Renal cortical epithelial cell (primary cell): ENCODE data around the gene ADGRL3. TPM values are rescaled to one million over a fixed set of nuclear protein-coding genes. Genes with fewer than 3 reads are reported as not detected.
"Not testable (repeated sequence)": the region's sequence is repeated elsewhere in the genome, so short reads cannot be mapped to it uniquely, and the experiment has no call there.

ENCODE experiments used
- DNase-seq: peaks from one replicate; pipeline ENCODE4 v3.0.0-alpha.2; 2011; ENCODE audit warnings: low read depth
- total RNA-seq: library from RNA; depleted of rRNA; stranded (reverse); fragments of >200 nt; gene quantifications from 2 replicates; pipeline ENCODE4 v1.2.3, GENCODE V29; 2014

The ADGRL3 gene
- total RNA-seq, 1 donor from 2014 or later: 5.3 TPM

DNA sequence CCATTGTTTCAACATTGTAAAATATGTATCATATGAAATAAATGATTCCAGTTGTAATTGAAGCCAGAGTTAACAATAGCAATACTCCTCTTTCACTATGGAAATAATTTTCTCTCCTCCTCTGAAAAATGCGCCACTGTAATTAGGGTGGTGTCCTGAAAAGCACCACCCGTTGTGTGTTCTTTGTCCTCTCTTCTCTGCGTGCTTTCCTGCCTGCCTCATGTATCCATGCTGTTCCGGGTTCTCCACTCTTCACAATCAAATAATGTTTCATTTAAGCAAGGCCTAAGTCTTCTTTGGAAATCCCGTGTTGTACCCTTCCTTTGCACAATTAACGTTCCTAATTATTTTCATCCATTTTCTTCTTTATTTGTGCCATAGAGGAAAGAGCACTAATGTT is 293.3 kb downstream of the ADGRL3 start:
- no peak for DNase-seq

DNA sequence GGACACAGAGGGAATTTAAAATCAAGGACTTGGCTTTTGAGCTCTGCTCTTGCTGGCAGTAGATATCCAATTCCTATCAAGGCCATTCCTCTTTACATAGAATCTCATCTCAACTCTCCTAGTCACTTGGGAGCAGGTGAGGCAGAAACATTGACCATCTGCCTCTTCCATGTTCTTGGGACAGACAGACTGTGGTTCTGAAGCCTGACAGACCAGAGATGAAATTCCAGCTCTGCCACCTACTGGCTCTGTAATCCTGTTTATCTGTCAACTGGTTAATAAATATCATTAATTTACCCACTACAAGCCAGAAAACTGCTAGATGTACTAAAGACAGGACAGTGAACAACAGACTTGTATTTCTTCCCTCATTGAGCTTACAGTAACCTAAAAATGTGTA is 300.8 kb downstream of the ADGRL3 start:
- peak; percentile 33 for DNase-seq

DNA sequence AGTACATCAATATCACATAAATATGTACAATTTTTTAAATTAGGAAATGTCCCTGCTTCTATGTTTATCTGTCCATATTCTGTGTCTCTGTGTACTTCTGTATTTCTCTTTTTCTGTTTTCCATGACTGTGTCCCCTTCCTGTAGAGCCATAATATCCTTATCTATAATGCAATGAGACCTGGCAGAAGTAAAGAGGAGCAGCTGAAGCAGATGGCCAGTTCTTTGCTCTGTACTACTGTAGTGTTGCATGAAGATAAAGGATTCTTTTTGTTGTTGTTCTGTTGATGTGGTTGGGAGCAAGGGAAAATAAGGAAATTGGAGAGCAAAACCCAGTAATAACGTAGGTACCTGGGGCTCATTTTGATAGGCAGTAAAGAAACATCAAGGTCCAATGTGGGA is 301.7 kb downstream of the ADGRL3 start:
- no peak for DNase-seq

DNA sequence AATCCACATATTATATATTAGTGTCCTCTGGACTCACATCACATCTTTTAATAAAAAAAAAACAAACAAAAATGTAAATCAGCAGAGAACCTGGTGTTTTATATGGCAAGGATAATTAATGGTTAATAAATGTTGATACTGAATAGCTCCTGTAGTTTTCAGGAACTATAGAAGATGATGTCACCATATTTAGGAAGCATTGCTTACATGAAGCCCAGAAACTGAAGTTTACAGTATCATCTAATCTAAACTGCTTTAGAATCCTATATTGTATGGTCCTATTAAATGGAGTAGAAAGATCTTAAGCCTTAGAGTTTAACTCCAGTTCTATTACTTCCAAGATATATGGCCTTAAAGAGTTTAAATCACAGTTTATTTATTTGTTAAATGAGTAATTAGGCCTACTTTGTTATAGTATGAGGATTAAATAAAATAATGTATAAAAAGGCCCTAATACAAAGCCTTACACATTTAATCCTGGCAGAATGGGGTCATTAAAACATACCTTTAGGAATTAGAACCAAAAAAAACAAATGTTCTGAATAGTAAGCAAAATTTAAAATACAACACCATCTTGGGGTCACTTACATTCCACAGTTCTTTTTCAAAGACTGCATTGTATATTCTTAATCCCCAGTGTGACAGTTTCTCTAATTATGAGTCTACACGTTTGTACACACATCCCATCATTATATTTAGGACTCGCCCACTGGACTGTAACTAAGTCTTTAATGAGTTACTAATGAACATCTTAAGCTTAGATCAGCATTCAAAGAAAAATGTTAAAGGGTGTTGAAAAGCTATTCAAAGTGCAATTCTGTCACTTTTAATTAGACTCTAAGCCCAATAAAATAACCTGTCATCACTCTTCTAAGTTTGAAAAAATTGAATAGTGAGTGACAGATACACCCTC is 305.9 kb downstream of the ADGRL3 start:
- DNase-seq: peak; percentile 74

DNA sequence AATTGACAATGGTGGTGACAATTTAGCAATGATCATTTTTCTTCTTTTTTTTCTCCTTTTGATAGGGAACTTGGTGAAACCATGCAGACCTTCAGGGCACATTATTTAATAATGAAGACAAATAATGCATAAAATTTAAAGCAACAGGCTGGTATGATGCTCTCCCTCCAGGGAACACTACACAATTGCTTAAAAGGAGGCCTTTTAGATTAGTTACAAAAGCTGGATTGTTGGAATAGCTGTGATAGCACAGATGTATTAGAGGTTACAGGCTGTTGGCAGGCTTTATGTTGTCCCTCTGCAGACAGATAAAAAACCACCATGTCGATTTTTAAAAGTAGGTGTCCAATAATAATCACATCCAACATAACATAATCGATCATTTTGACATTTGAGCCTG is 307.0 kb downstream of the ADGRL3 start:
- DNase-seq: no peak

DNA sequence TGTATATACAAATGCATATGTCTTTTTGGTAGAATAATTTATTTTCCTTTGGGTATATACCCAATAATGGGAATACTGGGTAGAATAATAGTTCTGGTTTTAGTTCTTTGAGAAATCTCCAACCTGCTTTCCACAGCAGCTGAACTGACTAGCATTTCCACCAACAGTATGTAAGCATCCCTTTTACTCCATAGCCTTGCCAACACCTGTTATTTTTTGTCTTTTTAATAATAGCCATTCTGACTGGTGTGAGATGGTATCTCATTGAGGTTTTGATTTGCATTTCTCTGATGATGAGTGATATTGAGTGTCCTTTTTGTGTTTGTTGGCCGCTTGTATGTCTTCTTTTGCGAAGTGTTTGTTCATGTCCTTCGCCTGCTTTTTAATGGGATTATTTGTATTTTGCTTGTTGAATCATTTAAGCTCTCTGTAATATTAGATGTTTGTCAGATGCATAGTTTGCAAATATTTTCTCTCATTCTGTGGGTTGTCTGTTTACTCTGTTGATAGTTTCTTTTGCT is 309.7 kb downstream of the ADGRL3 start:
- not testable (repeated sequence) for DNase-seq

DNA sequence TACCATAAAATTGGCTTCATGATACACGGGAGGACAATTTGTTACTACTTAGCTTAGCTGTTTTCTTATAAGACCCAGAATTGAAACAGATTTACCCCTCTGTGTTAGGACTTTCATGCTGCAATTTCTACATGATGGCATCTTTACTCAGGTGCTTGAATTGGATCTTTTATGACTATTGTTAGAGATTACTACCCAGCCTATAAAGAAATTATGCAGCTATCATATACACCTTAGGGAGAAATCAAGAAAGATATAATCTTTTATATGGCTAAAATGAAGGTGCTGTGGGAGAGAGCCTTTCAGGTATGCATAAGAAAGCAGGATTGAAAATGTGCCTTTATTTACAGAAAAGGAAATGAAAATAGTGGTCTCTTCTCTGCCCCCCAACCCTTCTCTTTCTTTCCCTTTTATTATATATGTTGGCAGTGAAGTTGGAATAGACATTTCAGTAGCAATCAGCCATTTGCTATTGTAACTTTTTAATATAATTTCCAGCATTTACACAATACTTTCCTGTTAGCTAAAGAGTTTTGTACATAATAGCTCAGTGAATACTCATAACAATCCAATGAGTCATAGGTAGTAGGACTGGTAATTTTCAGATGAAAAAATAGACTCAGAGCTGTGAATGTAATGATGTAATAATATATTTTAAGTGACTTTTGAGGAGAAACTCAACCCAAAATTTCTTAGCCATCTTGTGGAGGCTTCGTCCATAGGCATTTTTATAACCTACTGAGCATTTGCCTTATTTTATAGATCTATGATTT is 311.8 kb downstream of the ADGRL3 start:
- peak; percentile 79 for DNase-seq

DNA sequence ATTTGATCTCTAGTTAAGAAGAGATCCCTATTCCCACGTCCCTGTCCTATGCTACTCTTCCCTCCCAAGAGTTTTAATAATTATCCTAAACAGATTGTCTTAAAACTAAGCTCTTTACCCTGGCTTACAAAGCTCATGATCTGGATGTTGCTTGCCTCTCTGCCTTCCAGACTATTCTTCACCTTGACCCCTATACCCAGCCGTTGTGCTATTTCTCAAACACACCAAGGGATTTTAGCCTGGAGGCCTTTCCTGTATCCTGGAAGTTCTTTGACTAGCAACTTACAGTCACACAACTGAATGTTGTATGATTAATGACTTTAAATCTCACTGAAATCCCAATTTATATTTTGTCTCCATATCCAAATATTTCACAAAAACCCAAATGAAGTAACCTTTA is 314.9 kb downstream of the ADGRL3 start:
- peak; percentile 7 for DNase-seq

DNA sequence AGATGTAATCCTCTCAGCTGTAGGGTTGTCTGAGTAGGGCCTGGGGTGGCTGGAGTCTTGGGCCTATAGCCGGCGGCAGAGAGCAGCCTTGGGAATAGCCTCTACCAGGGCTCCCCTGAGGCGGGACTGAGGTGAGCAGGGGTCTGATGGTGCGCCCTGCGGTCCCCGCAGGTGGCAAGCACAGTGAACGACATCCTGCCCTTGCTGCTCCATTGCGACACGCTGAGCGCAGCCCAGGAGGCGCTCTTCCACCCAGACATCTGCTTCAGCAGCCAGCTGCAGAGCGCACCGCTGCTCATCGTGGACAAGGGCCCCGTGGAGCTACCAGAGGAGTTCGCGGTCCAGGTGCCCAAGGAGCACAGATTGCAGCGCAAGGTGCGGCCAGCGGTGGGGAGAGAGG is 317.0 kb downstream of the ADGRL3 start:
- DNase-seq: no peak

DNA sequence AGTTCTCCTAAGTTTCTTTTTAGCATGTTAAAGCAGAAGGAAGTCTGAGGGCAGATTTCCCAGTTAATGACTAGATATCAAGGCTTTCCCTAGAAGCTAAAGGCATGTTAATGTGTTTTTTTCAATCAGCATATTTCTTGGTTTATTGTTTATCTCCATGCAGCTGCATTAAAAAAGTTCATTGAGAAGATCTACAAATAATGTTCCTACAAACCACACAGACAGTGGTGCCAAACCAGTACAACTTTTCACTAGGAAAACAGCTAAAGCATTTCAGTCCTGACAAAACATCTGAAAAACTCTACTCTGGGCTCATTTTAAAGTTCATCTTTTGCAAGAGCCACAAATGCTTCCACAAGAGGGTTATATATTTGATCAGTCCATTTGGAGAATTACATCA is 320.0 kb downstream of the ADGRL3 start:
- DNase-seq: no peak

DNA sequence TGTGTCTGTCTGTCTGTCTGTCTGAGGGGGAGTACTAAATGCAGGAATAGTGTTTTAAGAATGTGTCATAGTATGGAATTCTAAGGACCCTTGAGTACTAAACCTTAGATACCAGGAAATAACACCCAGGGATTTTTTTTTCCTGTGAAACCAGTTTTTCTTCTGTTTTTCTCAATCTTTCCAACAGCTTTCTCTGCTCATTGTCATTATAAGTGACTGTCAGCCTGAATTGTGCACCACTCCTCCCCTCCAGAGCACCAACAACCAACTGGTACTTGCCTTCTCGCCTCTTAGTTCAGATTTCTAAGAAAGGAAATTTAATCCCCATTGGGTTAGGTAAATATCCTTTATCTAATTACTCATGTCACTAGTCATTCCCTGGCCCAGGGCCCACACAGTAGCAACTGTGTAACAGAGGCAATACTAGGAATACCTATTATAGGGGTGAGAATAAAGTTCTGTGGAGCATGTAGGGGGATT is 320.6 kb downstream of the ADGRL3 start:
- DNase-seq: peak; percentile 27

DNA sequence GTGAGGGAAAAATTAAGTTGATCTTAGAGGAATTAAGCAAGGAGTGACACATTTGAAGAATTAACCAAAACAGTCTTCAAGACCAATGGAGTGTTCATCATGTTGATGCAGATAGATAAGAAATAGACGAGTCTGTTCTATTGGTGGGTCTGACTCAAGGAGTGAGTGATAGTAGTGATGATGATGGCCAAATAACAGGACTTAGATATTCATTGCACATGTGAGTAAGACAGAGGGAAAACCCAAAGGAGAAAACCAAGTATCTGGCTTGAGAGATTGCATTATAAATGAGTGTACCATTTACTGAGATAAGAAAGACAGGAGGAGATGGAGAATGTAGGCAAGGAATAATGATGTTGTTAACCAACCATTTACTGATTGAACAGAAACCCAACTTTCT is 321.3 kb downstream of the ADGRL3 start:
- no peak for DNase-seq

DNA sequence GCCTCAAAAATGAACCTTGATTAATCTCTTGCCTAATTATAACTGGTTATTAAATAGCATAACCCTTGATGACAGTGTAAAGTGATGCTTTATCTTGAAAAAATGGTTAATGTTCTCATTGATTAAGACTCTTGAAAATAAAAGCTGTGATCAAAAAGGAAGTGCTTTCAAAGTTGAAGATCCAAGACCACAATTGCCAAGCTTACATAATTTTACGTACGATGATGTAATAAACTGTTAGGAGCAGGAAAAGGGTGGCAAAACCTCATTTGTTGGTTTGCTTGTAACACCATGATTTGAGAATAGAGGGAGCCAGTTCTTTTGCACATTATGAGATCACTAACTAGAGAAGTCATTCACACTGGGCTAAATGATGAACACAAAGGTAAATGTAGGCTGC is 322.2 kb downstream of the ADGRL3 start:
- no peak for DNase-seq

DNA sequence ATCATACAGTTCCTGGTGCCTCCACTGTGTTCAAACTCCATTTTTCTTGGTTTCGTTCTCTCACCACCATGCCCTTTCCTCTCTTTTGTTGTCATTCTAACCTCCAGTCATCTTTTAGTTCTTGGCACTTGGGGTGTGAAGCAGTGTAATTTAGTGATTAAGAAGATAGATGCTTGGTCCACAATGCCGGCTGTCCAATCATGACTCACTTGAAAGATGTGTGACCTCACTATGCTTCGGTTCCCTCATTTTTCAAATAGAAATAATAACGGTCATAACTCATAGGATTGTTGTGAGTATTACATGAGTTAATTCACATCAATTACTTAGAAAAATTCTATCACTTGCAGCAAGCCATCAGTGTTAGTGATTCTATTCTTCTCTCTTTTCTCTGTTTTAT is 327.8 kb downstream of the ADGRL3 start:
- no peak for DNase-seq

DNA sequence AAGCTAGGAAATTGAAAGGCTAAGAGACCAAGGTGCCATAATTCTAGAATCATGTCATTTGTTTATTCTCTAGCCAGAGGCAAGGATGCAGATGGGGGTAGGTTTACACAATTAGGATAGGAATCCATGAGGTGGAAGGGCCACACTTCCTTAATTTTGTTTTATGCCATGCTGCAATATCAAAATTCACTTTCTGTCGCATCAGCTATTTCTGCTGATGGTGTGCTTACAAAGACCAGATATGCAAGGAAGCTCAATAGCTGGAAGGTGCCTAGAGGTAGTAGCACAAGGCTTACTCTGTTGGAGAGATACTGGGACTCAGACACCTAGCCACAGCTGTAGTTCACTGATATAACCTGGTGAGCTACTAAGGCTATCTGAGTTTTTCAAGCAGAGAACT is 328.5 kb downstream of the ADGRL3 start:
- DNase-seq: no peak

DNA sequence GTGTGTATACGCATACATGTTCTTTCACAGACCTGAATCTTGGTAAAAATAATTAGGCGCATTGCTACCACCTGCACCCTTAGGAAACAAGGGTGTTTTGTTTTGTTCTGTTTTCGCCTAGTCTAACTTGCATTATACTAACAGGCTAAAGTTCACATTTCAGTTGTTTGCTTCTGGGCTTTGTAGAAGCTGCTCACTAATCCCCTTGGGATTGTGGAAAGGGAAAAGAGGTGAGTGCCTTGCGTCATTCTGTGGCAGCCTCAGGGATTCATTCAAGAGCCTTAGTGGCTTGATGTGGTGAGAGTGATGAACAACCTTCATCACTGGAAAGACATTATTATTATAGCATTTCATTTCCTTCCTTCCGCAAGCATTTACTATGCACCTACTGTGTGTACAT is 331.1 kb downstream of the ADGRL3 start:
- no peak for DNase-seq

DNA sequence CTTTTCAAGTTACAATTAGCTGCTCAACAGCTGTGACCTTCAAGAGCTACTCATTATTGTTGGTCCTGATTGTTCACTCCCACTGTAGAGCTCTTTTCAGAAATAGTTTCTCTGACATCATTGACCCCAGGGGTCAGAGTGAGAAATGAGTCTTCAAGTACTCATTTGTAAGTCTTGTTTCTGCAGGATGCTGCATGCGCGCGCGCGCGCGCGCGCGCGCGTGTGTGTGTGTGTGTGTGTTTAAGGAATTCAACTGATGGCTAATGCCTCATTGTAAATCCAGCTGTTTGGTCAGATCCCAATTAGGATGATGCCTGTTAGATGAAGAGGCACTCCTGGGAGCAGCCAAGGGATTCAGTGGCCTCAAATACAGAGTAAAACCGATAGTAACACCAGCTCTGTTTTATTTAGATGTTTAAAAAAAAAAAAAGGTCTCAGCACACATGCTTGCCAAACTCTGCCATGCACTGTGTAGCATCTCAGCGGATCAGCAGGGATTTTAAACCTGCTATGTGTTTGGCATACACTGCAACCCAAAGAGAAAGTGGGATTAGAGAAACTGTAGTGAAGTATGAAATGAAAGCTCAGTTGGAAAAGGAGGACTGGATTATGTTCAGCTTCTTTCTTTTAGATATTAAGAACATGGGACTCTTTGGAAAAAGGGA is 332.3 kb downstream of the ADGRL3 start:
- peak; percentile 65 for DNase-seq

DNA sequence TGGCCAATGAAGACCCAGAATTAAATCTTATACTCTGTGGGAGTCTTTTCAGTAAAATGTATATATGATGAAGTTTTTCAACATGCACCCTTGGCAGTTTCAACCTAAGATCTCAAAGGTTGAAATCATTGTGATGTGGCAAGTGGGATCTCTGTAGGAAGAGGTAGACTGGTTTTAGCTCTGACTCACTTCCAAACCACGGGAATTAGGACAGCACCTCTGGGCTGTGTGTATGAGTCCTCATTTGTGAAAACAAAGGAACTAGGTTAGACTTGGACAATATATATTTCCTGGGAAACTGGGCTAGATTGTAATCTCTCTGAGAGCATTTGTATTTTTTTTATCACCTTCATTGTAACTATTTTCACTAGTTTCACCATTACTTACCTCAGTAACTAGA is 333.0 kb downstream of the ADGRL3 start:
- peak; percentile 57 for DNase-seq

DNA sequence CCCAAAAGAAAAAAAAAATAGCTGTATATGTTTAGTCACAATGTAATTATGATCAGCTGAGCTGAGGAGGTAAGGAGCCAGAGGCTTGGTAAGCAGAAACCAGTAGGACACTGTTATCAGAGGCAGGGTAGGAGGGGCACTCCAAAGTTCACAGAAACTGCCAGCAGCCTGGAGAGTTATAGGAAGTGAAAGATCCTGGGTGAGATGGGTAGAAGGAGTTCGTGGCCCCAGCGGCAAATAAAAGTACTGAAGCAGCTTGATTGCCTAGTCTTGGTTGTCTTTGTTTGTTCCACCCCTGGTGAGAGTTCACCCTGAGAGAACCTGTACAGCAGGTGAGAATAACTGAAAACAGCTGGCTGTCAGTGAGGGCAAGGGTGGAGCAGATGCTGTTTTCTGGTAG is 340.8 kb downstream of the ADGRL3 start:
- no peak for DNase-seq

DNA sequence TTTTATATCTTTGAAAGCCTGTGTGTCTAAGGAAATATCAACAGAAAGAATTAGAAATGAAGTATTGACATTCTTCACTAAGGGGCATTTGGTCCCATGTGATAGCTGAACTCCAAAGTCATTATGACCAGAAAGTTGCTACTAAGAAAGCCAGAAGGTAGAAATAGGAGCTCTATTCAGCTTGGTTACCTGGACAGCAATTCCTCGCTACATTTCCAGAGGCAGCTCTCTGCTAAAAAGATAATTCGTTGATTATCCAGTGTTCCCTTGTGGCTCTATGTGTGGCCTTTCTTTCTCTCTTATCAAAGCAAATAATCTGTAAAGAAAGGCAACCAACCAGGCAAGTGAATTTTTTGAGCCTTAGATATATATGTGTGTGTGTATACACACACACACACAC is 341.3 kb downstream of the ADGRL3 start:
- no peak for DNase-seq

DNA sequence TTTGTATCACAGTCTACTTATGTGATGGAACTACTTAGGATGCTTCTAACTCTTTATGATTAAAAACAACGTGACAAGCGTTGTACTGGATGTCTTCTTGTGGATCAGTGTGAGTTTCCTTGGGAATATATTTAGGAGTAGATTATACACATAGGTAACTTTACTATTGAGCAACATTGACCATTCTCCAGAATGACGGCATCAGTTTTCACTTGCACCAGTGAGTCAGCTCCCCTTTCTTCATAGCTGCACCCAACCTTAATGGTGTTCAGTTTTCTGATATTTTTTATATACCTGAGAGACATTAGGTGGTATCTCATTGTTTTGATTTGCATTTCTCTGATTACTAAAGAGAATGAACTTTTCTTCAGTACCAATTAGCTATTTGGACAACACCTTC is 343.9 kb downstream of the ADGRL3 start:
- peak; percentile 27 for DNase-seq

DNA sequence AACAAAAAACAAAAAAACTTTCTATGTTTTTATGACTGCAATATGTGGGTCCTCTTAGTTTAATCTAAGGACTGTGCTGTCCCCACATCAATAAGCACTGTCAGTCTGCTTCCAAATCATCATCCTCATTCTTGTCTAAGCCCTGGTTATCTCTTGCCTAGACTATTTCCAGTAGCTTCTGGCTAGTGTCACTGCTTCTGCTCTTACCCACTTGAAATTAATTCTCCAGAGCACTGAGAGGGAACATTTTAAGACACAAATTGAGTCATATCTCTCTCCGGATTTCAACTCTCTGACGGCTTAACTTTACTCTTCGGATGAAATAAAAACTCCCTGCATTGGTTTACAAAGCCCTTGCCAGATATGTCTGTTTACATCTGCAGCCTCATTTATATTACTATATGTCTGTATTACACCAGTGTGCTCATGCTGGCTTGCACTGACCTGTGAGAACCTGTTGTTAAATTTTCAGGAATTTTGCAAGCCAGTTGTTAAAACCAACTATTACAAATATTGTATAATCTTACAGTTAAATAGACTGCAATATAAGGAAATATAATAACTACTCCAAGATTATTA is 345.9 kb downstream of the ADGRL3 start:
- no peak for DNase-seq
